Stimulated activated CD4-positive, alpha-beta T cell treated with anti-CD3 and anti-CD28 coated beads, Interleukin-4, amount 100 ng/mL, for 24 hours (primary cell): Measurements from ENCODE around the gene LARP1B.
"Not testable (repeated sequence)": the region's sequence is repeated elsewhere in the genome, so short reads cannot be mapped to it uniquely, and the experiment has no call there.

Experiments
- DNase-seq: peaks from one replicate; pipeline ENCODE4 v3.0.0-alpha.2; 2020

LARP1B gene

GRCh38 chr4:128228845-128229795 is 168.0 kb downstream of the LARP1B start:
- no peak for DNase-seq

GRCh38 chr4:128232719-128233118 is 171.6 kb downstream of the LARP1B start:
- DNase-seq: no peak

GRCh38 chr4:128234836-128235235 is 173.7 kb downstream of the LARP1B start:
- no peak for DNase-seq

DNA sequence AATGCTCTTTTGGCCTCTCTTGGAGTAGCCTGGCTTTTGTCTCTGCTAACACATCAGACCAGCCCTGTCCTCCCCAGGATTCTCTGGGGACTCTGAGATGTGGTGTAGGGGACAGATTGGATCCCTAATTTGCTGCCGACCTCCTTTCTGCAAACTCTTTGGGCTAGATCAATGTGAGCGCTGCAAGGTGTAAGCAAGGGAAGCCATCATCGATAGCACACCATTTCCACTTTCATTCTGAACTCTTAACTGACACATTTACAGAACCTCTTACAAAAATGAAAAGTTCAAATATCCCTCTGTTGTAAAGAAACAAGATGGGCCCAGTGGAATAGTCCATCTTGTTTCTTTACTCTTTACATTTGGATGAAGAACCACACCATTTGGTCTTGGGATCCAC is 179.9 kb downstream of the LARP1B start:
- DNase-seq: no peak

- no peak for DNase-seq
These were observed 180.4 kb downstream of the LARP1B start for GRCh38 chr4:128241425-128241913.

DNA sequence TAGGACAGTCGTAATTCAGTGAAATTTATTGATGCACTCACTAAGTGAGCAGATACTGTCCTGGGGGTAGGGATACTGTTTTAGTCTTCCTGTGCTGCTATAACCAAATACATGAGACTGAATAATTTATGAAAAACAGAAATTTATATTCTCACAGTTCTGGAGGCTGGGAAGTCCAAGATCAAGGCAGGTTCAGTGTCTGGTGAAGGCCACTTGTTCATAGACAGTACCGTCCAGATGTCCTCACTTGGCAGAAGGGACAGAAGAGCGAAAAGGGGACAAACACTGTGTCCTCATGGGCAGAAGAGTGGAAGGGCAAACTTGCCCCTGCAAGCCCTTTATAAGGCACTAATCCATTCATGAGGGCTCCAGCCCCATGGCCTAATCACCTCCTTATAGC is 180.9 kb downstream of the LARP1B start:
- DNase-seq: no peak

DNA sequence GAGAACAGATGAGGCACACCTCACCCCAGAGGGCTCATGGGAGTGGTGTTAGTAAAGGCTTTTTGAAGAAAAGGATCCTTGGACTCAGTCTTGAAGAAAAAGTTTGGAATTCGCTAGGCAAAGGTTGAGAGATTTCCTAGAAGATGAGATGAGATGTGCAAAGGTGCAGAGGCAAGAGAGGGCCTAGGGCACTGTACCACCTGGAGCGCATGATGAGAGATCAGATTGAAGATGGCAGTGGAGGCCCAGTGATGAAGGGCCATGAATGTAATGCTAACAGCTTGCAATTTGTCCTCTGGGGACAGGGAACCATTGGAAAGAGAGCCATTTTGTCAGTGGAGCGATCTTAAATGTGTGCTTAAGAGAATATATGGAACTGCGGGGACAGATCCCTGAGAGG is 181.5 kb downstream of the LARP1B start:
- no peak for DNase-seq

GRCh38 chr4:128244379-128244778 is 183.3 kb downstream of the LARP1B start:
- no peak for DNase-seq

DNA sequence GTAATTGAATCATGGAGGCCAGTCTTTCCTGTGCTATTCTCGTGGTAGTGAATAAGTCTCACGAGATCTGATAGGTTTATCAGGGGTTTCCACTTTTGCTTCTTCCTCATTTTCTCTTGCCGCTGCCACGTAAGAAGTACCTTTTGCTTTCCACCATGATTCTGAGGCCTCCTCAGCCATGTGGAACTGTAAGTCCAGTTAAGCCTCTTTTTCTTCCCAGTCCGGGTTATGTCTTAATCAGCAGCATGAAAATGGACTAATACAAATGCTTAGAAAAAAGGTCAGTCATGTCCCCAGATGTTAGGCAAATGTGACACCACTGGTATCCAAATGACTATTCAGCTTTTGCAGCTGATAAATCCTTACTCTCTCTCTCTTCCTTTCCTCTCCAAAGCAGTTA is 184.3 kb downstream of the LARP1B start:
- DNase-seq: not testable (repeated sequence)

DNA sequence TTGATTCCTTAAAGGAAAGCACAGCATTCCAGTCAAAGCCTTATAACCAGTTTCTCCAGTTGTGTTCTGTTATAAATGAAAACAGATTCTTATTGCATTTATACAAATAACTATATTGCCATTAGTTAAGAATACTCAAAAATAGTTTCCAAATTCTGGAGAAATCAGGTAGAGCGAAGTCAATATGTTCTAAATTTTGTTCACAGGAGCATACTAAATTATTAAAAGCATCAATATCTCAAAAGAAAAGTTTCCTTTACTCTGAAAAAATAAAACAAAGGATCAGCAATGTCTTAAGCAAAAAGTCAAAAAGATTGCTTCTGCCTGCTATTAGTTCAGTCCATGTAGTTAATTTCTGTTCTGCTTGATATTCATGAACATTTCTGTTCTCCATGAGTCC is 186.8 kb downstream of the LARP1B start:
- DNase-seq: no peak

DNA sequence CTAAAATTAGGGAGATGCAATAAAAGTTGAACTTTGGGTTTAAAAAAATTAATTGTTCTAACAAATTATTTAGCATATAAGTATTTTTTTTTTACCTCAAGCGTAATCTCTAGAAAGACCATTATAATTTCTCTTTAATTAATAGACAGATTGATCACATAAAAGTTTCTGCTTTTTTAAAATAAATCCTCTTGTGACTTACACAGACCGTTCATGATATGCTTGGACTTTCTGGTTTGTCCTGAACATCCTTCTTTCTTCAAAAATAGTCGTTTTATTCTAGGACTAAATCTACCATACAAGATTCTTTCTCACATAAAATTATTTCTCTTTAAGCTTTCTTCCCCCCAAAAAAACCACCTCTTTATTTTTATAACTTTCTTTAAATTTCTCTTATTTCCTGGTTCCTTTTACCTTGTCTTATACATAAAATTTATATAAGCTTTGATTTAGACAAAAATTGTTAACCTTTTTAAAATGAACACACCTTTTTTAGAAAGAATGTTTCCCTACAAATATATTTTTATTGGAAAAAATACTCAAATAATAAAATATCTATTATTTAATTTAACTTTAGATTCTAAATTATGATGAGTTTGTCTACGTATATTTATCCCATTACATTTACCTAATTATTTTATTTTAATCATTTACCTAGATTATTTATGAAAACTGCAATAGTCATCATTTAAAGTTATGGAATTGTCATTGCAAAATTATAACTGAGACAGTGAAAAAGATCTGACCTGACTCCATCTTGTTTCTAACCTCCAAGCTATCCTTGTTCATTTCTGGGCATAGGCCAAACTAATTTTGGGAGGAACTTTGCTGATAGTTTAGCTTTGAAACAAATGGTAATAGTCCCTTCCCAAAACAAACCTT is 188.9 kb downstream of the LARP1B start:
- no peak for DNase-seq

- DNase-seq: no peak
These were observed 194.8 kb downstream of the LARP1B start for GRCh38 chr4:128255906-128256305.

GRCh38 chr4:128256539-128256938 is 195.4 kb downstream of the LARP1B start:
- no peak for DNase-seq

GRCh38 chr4:128258166-128258565 is 197.1 kb downstream of the LARP1B start:
- DNase-seq: not testable (repeated sequence)

DNA sequence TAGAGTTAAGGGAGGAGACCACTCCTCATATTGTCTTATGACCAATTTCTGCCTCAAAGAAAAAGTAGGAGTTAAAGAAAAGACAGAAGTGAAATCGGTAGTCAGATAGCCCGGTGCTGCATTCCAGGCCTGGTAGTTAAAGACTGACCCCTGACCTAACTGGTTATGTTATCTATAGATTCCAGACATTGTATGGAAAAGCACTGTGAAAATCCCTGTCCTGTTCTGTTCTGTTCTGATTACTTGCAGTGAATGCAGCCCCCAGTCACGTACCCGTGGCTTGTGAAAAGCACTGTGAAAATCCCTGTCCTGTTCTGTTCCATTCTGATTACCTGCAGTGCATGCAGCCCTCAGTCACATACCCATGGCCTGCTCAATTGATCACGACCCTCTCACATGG is 198.8 kb downstream of the LARP1B start:
- DNase-seq: not testable (repeated sequence)
